ENCODE results near the gene SLX9.

DNA sequence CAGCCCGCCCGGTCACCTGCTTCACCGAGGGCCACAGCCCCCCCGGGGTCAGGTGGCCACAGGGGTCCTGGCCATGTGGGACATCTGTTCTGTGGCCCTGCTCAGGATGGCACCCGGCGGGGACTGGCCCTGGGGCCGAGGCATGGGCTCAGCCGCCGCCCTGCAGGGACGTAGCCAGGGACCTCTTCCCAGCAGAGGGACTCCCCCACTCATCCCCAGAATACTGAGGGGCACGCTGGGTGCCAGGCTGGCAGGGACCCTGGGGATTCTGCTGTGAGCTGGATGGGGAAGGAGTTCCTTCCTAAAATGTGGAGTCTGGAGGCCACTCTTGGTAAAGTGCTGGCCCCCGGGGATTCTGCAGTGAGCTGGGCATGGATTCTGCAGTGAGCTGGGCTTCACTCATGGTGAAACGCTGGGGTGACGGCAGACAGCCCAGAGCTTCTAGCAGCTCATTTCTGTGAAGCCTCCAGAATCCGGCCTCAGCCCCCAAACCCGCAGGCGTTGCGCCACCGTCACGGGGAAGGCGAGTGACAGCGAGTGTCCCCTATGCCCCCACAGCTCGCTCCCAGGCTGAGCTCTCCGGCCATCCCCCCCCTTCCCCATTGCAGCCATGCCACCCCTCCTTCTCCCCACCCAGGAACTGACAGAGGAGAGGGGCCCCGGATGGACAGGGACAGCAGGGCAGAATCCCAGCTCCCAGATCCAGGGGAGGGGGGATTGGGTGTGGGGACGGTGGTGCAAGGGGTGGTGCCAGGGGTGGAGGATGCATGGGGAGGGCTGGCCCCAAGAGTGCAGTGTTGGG, 20.5 kb upstream of the SLX9 start:
- TF ChIP-seq EZH2 (IDR thresholded peaks at IDR 0.05) (no peak), POLR2AphosphoS5 (IDR thresholded peaks at IDR 0.05; ENCODE audit: borderline replicate concordance, low read depth, low read length) (no peak)

All from SK-N-MC (cell line).